ENCODE data around the gene MKI67.

Gene MKI67

GRCh38 chr10:128067691-128068397 lies 58.4 kb downstream of the MKI67 start:
- H3F3A ChIP-seq (ENCODE audit: insufficient read depth, low read length), result peaks cover 28% of the 10 kb centered on the region
- H3K36me3 ChIP-seq (replicated peaks; ENCODE audit: insufficient read depth, low read length), result no peaks in the 10 kb centered on the region
- H3K9me3 ChIP-seq (replicated peaks; ENCODE audit: insufficient read depth, low read length), result no peaks in the 10 kb centered on the region
- H3K9me2 ChIP-seq (replicated peaks; ENCODE audit: insufficient read depth, low read length), result no peaks in the 10 kb centered on the region
- no peaks in the 10 kb centered on the region for H4K20me1 ChIP-seq (ENCODE audit: insufficient read depth, low read length)
- peak overlapping the region; percentile 46; the same call in 1 of the 2 replicates for H3K27ac ChIP-seq (ENCODE audit: low read length)
- DNase-seq, result no peak
- H3K4me3 ChIP-seq (ENCODE audit: low read length), result no peak overlapping the region
- H3K4me1 ChIP-seq (ENCODE audit: low read length), result peaks cover 39% of the 10 kb centered on the region
- no peak overlapping the region for H3K9ac ChIP-seq (ENCODE audit: low read length)
- TF ChIP-seq EZH2phosphoT487 (IDR thresholded peaks at IDR 0.05; ENCODE audit: low read length), result no peak
- TF ChIP-seq CTCF (IDR thresholded peaks at IDR 0.05; ENCODE audit: low read length), result no peak
- no peak for TF ChIP-seq EZH2 (optimal IDR thresholded peaks at IDR 0.05; ENCODE audit: low read depth, low read length)
- H3K4me2 ChIP-seq (ENCODE audit: low read depth, low read length), result no peak overlapping the region
- no peak overlapping the region for H2AFZ ChIP-seq (ENCODE audit: low read length)
- no peaks in the 10 kb centered on the region for H3K27me3 ChIP-seq (replicated peaks; ENCODE audit: insufficient read depth, low read length)
- no peaks in the 10 kb centered on the region for H3K79me2 ChIP-seq (ENCODE audit: low read length)

GRCh38 chr10:128066870-128067382 lies 59.3 kb downstream of the MKI67 start:
- Histone ChIP-seq H3K79me2 (ENCODE audit: low read length) (no peaks in the 10 kb centered on the region), H2AFZ (ENCODE audit: low read length) (no peak overlapping the region), H3K27me3 (replicated peaks; ENCODE audit: insufficient read depth, low read length) (no peaks in the 10 kb centered on the region), H3F3A (ENCODE audit: insufficient read depth, low read length) (peaks cover 28% of the 10 kb centered on the region), H3K9me3 (replicated peaks; ENCODE audit: insufficient read depth, low read length) (no peaks in the 10 kb centered on the region), H3K9ac (ENCODE audit: low read length) (no peak overlapping the region), H3K27ac (ENCODE audit: low read length) (no peak overlapping the region), H4K20me1 (ENCODE audit: insufficient read depth, low read length) (no peaks in the 10 kb centered on the region), H3K4me1 (ENCODE audit: low read length) (peaks cover 45% of the 10 kb centered on the region), H3K4me2 (ENCODE audit: low read depth, low read length) (no peak overlapping the region), H3K36me3 (replicated peaks; ENCODE audit: insufficient read depth, low read length) (no peaks in the 10 kb centered on the region), H3K4me3 (ENCODE audit: low read length) (no peak overlapping the region), H3K9me2 (replicated peaks; ENCODE audit: insufficient read depth, low read length) (no peaks in the 10 kb centered on the region)
- TF ChIP-seq CTCF (IDR thresholded peaks at IDR 0.05; ENCODE audit: low read length) (no peak), EZH2phosphoT487 (IDR thresholded peaks at IDR 0.05; ENCODE audit: low read length) (no peak), EZH2 (optimal IDR thresholded peaks at IDR 0.05; ENCODE audit: low read depth, low read length) (no peak)
- no peak for DNase-seq

GRCh38 chr10:128065881-128066534 lies 60.2 kb downstream of the MKI67 start:
- H3K9ac ChIP-seq (ENCODE audit: low read length), result no peak overlapping the region
- no peaks in the 10 kb centered on the region for H3K9me2 ChIP-seq (replicated peaks; ENCODE audit: insufficient read depth, low read length)
- DNase-seq, result no peak
- no peak overlapping the region for H3K4me3 ChIP-seq (ENCODE audit: low read length)
- no peak overlapping the region for H2AFZ ChIP-seq (ENCODE audit: low read length)
- H3K27me3 ChIP-seq (replicated peaks; ENCODE audit: insufficient read depth, low read length), result no peaks in the 10 kb centered on the region
- H3K4me2 ChIP-seq (ENCODE audit: low read depth, low read length), result no peak overlapping the region
- H3K9me3 ChIP-seq (replicated peaks; ENCODE audit: insufficient read depth, low read length), result no peaks in the 10 kb centered on the region
- peaks cover 45% of the 10 kb centered on the region for H3K4me1 ChIP-seq (ENCODE audit: low read length)
- H3F3A ChIP-seq (ENCODE audit: insufficient read depth, low read length), result peaks cover 28% of the 10 kb centered on the region
- no peak overlapping the region for H3K27ac ChIP-seq (ENCODE audit: low read length)
- H3K79me2 ChIP-seq (ENCODE audit: low read length), result no peaks in the 10 kb centered on the region
- H4K20me1 ChIP-seq (ENCODE audit: insufficient read depth, low read length), result no peaks in the 10 kb centered on the region
- TF ChIP-seq EZH2 (optimal IDR thresholded peaks at IDR 0.05; ENCODE audit: low read depth, low read length) (no peak), EZH2phosphoT487 (IDR thresholded peaks at IDR 0.05; ENCODE audit: low read length) (no peak), CTCF (IDR thresholded peaks at IDR 0.05; ENCODE audit: low read length) (no peak)
- no peaks in the 10 kb centered on the region for H3K36me3 ChIP-seq (replicated peaks; ENCODE audit: insufficient read depth, low read length)
